NCI-H2196 (cell line): ENCODE measurements around the gene FLNC.

Experiments
- DNase-seq: peaks from one replicate; lab custom pipeline; 2025; ENCODE audit not compliant: unreplicated experiment; lab: John Stamatoyannopoulos, UW

Gene FLNC

GRCh38 chr7:128829391-128830166 is 627 bp upstream of the FLNC start:
- peak; percentile 5 for DNase-seq

GRCh38 chr7:128831178-128831993 is 1.2 kb downstream of the FLNC start:
- no peak for DNase-seq

- no peak for DNase-seq
Observed at GRCh38 chr7:128831994-128832879, 2.0 kb downstream of the FLNC start.

GRCh38 chr7:128832880-128833147 is 2.6 kb downstream of the FLNC start:
- DNase-seq = no peak

- DNase-seq = no peak
Observed at GRCh38 chr7:128833148-128833945, 3.1 kb downstream of the FLNC start.

GRCh38 chr7:128833946-128834325 is 3.7 kb downstream of the FLNC start:
- DNase-seq = no peak

- no peak for DNase-seq
Observed at GRCh38 chr7:128835231-128835751, 5.1 kb downstream of the FLNC start.

GRCh38 chr7:128835790-128836641 is 5.8 kb downstream of the FLNC start:
- DNase-seq = no peak

- DNase-seq = no peak
Observed at GRCh38 chr7:128836729-128837348, 6.6 kb downstream of the FLNC start.

- DNase-seq = no peak
Observed at GRCh38 chr7:128837521-128837921, 7.3 kb downstream of the FLNC start.

- DNase-seq = no peak
Observed at GRCh38 chr7:128838109-128838779, 8.0 kb downstream of the FLNC start.

- DNase-seq = no peak
Observed at GRCh38 chr7:128838981-128839731, 8.9 kb downstream of the FLNC start.

GRCh38 chr7:128839751-128840177 is 9.6 kb downstream of the FLNC start:
- DNase-seq = no peak

GRCh38 chr7:128840326-128841170 is 10.3 kb downstream of the FLNC start:
- DNase-seq = no peak

- peak; percentile 32 for DNase-seq
Observed at GRCh38 chr7:128841171-128841690, 11.0 kb downstream of the FLNC start.

- DNase-seq = peak; percentile 11
Observed at GRCh38 chr7:128841921-128842673, 11.9 kb downstream of the FLNC start.
